Erythroblast (primary cell): Measurements from ENCODE around the gene ZNF627.

Experiments used
- DNase-seq, 2 experiments: peaks; one replicate each; lab custom pipeline; 2025; lab: John Stamatoyannopoulos, UW
- GATA1 ChIP-seq: IDR thresholded peaks from 2 replicates; pipeline ENCODE4 v1.6.1; 2011; ENCODE audit warnings: low read depth, mild to moderate bottlenecking, control low read depth, low read length, moderate library complexity
- POLR2A ChIP-seq: IDR thresholded peaks from 2 replicates; pipeline ENCODE4 v1.6.1; 2011; ENCODE audit warnings: mild to moderate bottlenecking, low read length

Gene ZNF627

GRCh38 chr19:11597202-11598102, at the start of gene ZNF627:
ZNF627 (plus strand) TSS chr19:11597483; CDS start chr19:11597628, 145 bp downstream.
- TF ChIP-seq POLR2A = peak; percentile 98
- TF ChIP-seq GATA1 = no peak
- peak; percentile 98 to 99 for DNase-seq

- DNase-seq = no peak
- TF ChIP-seq GATA1 = no peak
- no peak for TF ChIP-seq POLR2A
Observed at GRCh38 chr19:11547929-11548700, 49.2 kb upstream of the ZNF627 start.

GRCh38 chr19:11549386-11549953, 47.8 kb upstream of the ZNF627 start:
- TF ChIP-seq GATA1 (no peak), POLR2A (no peak)

GRCh38 chr19:11550265-11550664, 47.0 kb upstream of the ZNF627 start:
- no peak for TF ChIP-seq GATA1
- no peak for DNase-seq

More at GRCh38 chr19:11549386-11549953, 47.8 kb upstream of the ZNF627 start:
- DNase-seq = no peak

GRCh38 chr19:11551603-11552235, 45.6 kb upstream of the ZNF627 start:
- TF ChIP-seq GATA1 (no peak), POLR2A (no peak)
- no peak for DNase-seq

GRCh38 chr19:11552666-11553372, 44.5 kb upstream of the ZNF627 start:
- no peak for TF ChIP-seq POLR2A
- no peak for TF ChIP-seq GATA1
- DNase-seq = no peak

- TF ChIP-seq POLR2A (no peak), GATA1 (no peak)
- DNase-seq = no peak
Observed at GRCh38 chr19:11554160-11554559, 43.1 kb upstream of the ZNF627 start.

GRCh38 chr19:11555246-11555645, 42.0 kb upstream of the ZNF627 start:
- no peak for DNase-seq
- no peak for TF ChIP-seq GATA1
- TF ChIP-seq POLR2A = no peak

GRCh38 chr19:11556634-11557420, 40.5 kb upstream of the ZNF627 start:
- TF ChIP-seq POLR2A (no peak), GATA1 (no peak)
- DNase-seq = no peak

GRCh38 chr19:11558881-11559828, 38.1 kb upstream of the ZNF627 start, which contains the start of gene ELOF1:
ELOF1 (minus strand) TSS chr19:11559230; CDS start chr19:11554347, 4,883 bp downstream.
- DNase-seq = peak; percentile 99
- TF ChIP-seq POLR2A (peak; percentile 98), GATA1 (no peak)
